Ishikawa (cell line): Measurements from ENCODE around the gene COL20A1.

Experiments used
- CEBPB ChIP-seq: IDR thresholded peaks from 2 replicates; pipeline ENCODE4 v1.6.1; 2012
- CREB1 ChIP-seq: IDR thresholded peaks from 2 replicates; pipeline ENCODE4 v1.6.1; 2012; ENCODE audit warnings: low read depth
- EGR1 ChIP-seq: IDR thresholded peaks from 2 replicates; pipeline ENCODE4 v1.6.1; 2012
- EP300 ChIP-seq: IDR thresholded peaks from 2 replicates; pipeline ENCODE4 v1.6.1; 2012; ENCODE audit warnings: borderline replicate concordance
- FOXM1 ChIP-seq: IDR thresholded peaks from 2 replicates; pipeline ENCODE4 v1.6.1; 2012; ENCODE audit warnings: low read depth, borderline replicate concordance
- MAX ChIP-seq: IDR thresholded peaks from 2 replicates; pipeline ENCODE4 v1.6.1; 2012
- NFIC ChIP-seq: IDR thresholded peaks from 2 replicates; pipeline ENCODE4 v1.6.1; 2012
- RAD21 ChIP-seq: IDR thresholded peaks from 2 replicates; pipeline ENCODE4 v1.6.1; 2012; ENCODE audit warnings: low read depth
- REST ChIP-seq: IDR thresholded peaks from 2 replicates; pipeline ENCODE4 v1.6.1; 2012; ENCODE audit warnings: low read depth, mild to moderate bottlenecking
- TAF1 ChIP-seq: IDR thresholded peaks from 2 replicates; pipeline ENCODE4 v1.6.1; 2012; ENCODE audit warnings: low read depth, mild to moderate bottlenecking
- TCF12 ChIP-seq: IDR thresholded peaks from 2 replicates; pipeline ENCODE4 v1.6.1; 2012; ENCODE audit warnings: low read depth
- TEAD4 ChIP-seq: IDR thresholded peaks from 2 replicates; pipeline ENCODE4 v1.6.1; 2012
- USF1 ChIP-seq: IDR thresholded peaks from 2 replicates; pipeline ENCODE4 v1.6.1; 2012
- YY1 ChIP-seq: IDR thresholded peaks from 2 replicates; pipeline ENCODE4 v1.6.1; 2012; ENCODE audit warnings: low read depth
- ZBTB7A ChIP-seq: IDR thresholded peaks from 2 replicates; pipeline ENCODE4 v1.6.1; 2012; ENCODE audit warnings: low read depth

COL20A1 gene

GRCh38 chr20:63334356-63334755, 41.4 kb downstream of the COL20A1 start:
- TF ChIP-seq ZBTB7A = no peak
- TF ChIP-seq CREB1 = no peak
- no peak for TF ChIP-seq MAX
- TF ChIP-seq NFIC = no peak
- no peak for TF ChIP-seq REST
- TF ChIP-seq YY1 = no peak
- TF ChIP-seq RAD21 = no peak
- TF ChIP-seq TAF1 = no peak
- no peak for TF ChIP-seq EP300
- no peak for TF ChIP-seq FOXM1
- no peak for TF ChIP-seq CEBPB
- TF ChIP-seq EGR1 = no peak
- TF ChIP-seq USF1 = no peak
- TF ChIP-seq TEAD4 = no peak
- no peak for TF ChIP-seq TCF12

GRCh38 chr20:63335060-63335459, 42.1 kb downstream of the COL20A1 start:
- peak; percentile 57; the same call in 1 of the 2 replicates for TF ChIP-seq YY1

- TF ChIP-seq TCF12 (no peak), REST (no peak), TAF1 (no peak), CEBPB (no peak), USF1 (no peak), NFIC (no peak), MAX (no peak), YY1 (no peak), ZBTB7A (no peak), RAD21 (no peak), TEAD4 (no peak), CREB1 (no peak), EP300 (no peak), FOXM1 (no peak), EGR1 (no peak)
Measured at GRCh38 chr20:63335711-63336110, 42.7 kb downstream of the COL20A1 start.

GRCh38 chr20:63336232-63336752, 43.3 kb downstream of the COL20A1 start:
- TF ChIP-seq USF1 (no peak), EP300 (no peak), CREB1 (no peak), TEAD4 (no peak), CEBPB (no peak), REST (no peak)
